Heart left ventricle (tissue), 16 donors: Measurements from ENCODE around the gene EPHB1. TPM values are rescaled to one million over a fixed set of nuclear protein-coding genes. Genes with fewer than 3 reads are reported as not detected.
"Not testable (repeated sequence)": the region's sequence is repeated elsewhere in the genome, so short reads cannot be mapped to it uniquely, and the experiment has no call there.

Experiments used
- ATAC-seq, 4 donors: fragments of 200-7000 bp; cut with Tn5 transposase; one replicate each; pipeline ENCODE4 v1.9.1; 2020 to 2022; ENCODE audit warnings: moderate library complexity in 4 of 4, mild to moderate bottlenecking in 3 of 4, moderate number of reproducible peaks in 1 of 4
- DNase-seq, 5 donors: peaks; one replicate each; pipeline ENCODE4 v3.0.0-alpha.2; 2020
- H3K27ac ChIP-seq, 12 donors: fragments of 200-600 bp; sonication (generic) in 4 of 12; one replicate each; pipeline versions ENCODE4 v1.5.0 to v1.8.0; 2016 to 2022; ENCODE audit warnings: mild to moderate bottlenecking in 2 of 12
- H3K27me3 ChIP-seq, 9 donors: fragments of 200-600 bp; sonication (generic) in 2 of 9; one replicate each; pipeline versions ENCODE4 v1.5.1 to v1.8.0; 2016 to 2022; ENCODE audit warnings: mild to moderate bottlenecking in 3 of 9
- H3K36me3 ChIP-seq, 9 donors: fragments of 200-600 bp; sonication (generic) in 2 of 9; one replicate each; pipeline versions ENCODE4 v1.5.0 to v1.8.0; 2018 to 2022; ENCODE audit warnings: mild to moderate bottlenecking in 2 of 9
- H3K4me1 ChIP-seq, 12 donors: fragments of 200-600 bp; sonication (generic) in 4 of 12; one replicate each; pipeline versions ENCODE4 v1.5.0 to v1.8.0; 2016 to 2022; ENCODE audit warnings: mild to moderate bottlenecking in 3 of 12
- H3K4me3 ChIP-seq, 12 donors: fragments of 200-600 bp; sonication (generic) in 4 of 12; one replicate each; pipeline versions ENCODE4 v1.5.0 to v1.8.0; 2017 to 2022; ENCODE audit warnings: mild to moderate bottlenecking in 9 of 12, moderate library complexity in 4 of 12
- H3K9me3 ChIP-seq, 12 donors: fragments of 200-600 bp; sonication (generic) in 4 of 12; one replicate each; pipeline versions ENCODE4 v1.5.0 to v1.8.0; 2016 to 2022; ENCODE audit warnings: mild to moderate bottlenecking in 1 of 12
- CTCF ChIP-seq, 12 donors: fragments of 200-600 bp; sonication (generic) in 4 of 12; IDR thresholded peaks; one replicate each; pipeline versions ENCODE4 v1.5.0 to v1.8.0; 2018 to 2022; ENCODE audit warnings: antibody characterized with exemption in 12 of 12, mild to moderate bottlenecking in 5 of 12
- POLR2A ChIP-seq, 2 donors: fragments of 450-650 bp; IDR thresholded peaks; one replicate each; pipeline ENCODE4 v1.6.1; 2017; ENCODE audit warnings: antibody characterized with exemption in 2 of 2, mild to moderate bottlenecking in 2 of 2, moderate library complexity in 2 of 2
- WGBS, 4 donors: extraction: QIAGEN DNeasy Blood & Tissue Kit in 2 of 4; methylation state at CpG; one replicate each; pipeline versions ENCODE4 v1.1.5 to v1.1.7; 2013 to 2018; 5-methylcytosine and 5-hydroxymethylcytosine counted together
- intact Hi-C, 10 donors: fragments of 100-400 bp; cut with DNase I; formaldehyde crosslinking; loops; one replicate each; pipeline versions ENCODE4 v1.11.1 to v1.14.2; 2022
- polyA plus RNA-seq, 2 donors: library from polyadenylated mRNA; stranded (reverse); fragments of 200-250 nt; gene quantifications; one replicate each; pipeline ENCODE4 v1.2.3, GENCODE V29; 2013
- total RNA-seq, 9 donors: library from RNA; depleted of rRNA in 2 of 9; stranded (reverse); fragments of >200 nt in 2 of 9; fragmentation: NEBNext Ultra II Directional in 3 of 9; extraction: Animal tissue kit (Norgen Biotek cat#: 25700) in 3 of 9; gene quantifications; one replicate each; pipeline versions ENCODE4 v1.1.0 to v1.2.4, GENCODE V29; 2016 to 2023
- donor health status: ischemic (EF 13 %, LVEDD 7.1; RV severe dilation, severe dysfunction).
- donor health status: healthy with polysubstance abuse.
- donor health status: DM: no; HTN: yes; CAD: no.
- donor health status: DM: no; HTN: no; CAD: no.
- donor health status: ischemic (EF 25% LVEDD 6.9; RV normal size, moderate dysfunction).
- donor health status: ischemic (EF 25% LVEDD 5.7; RV mildly dilated, moderate dysfunction).
- donor health status: healthy.
- donor health status: DM: yes; HTN: yes; CAD: no.
- donor health status: ischemic (EF 35%, LVEDD 5.7; RV mildly dilated, moderate dysfunction).
- donor health status: nonischemic (EF 11% LVEDD 7.7; RV severe dilation, severe dysfunction).
- donor health status: DM: yes; HTN: yes; CAD: no.
- donor health status: PGD.
- donor health status: ischemic (EF 29% LVEDD 5.4; RV normal size, mild dysfunction).
- donor health status: nonischemic (EF 23%, LVEDD 6.1; RV moderate dilation, normal function).

EPHB1 gene
- total and polyA plus RNA-seq, 11 donors, result 0.31 to 2.2 (median 1.1) TPM

GRCh38 chr3:135034891-135035440, 239.9 kb downstream of the EPHB1 start:
- Histone ChIP-seq H3K36me3 (no peaks in the 10 kb centered on the region), H3K9me3 (no peaks in the 10 kb centered on the region), H3K4me1 (peaks cover 0 to 8% (median 0%) of the 10 kb centered on the region in 12 donors), H3K27me3 (peaks cover 0 to 39% (median 3%) of the 10 kb centered on the region in 9 donors), H3K4me3 (no peak overlapping the region), H3K27ac (no peak overlapping the region)
- whole genome bisulfite sequencing, 4 donors, result 78 to 86% (median 83%) methylated on average over 6 of the region's 6 CpGs
- intact Hi-C loops, result no loop called here
- no peak for ATAC-seq
- no peak for TF ChIP-seq POLR2A (IDR thresholded peaks at IDR 0.05)
- no peak for TF ChIP-seq CTCF (IDR thresholded peaks at IDR 0.05)
- DNase-seq, result no peak

GRCh38 chr3:135038186-135038585, 243.1 kb downstream of the EPHB1 start:
- ATAC-seq (no peak), DNase-seq (no peak)
- Histone ChIP-seq H3K27ac (no peak overlapping the region), H3K27me3 (peaks cover 0 to 14% (median 0%) of the 10 kb centered on the region in 9 donors), H3K4me1 (peaks cover 0 to 8% (median 0%) of the 10 kb centered on the region in 12 donors), H3K9me3 (no peaks in the 10 kb centered on the region), H3K4me3 (no peak overlapping the region), H3K36me3 (no peaks in the 10 kb centered on the region)
- WGBS, 4 donors, result 77 to 79% (median 79%) methylated on average over 5 of the region's 5 CpGs
- intact Hi-C loops, result no loop called here
- TF ChIP-seq POLR2A (IDR thresholded peaks at IDR 0.05), result no peak
- no peak for TF ChIP-seq CTCF (IDR thresholded peaks at IDR 0.05)

GRCh38 chr3:135039536-135039935, 244.5 kb downstream of the EPHB1 start:
- H3K4me1 ChIP-seq, intact Hi-C loops, H3K9me3 ChIP-seq, H3K27ac ChIP-seq, DNase-seq, H3K36me3 ChIP-seq, ATAC-seq, H3K4me3 ChIP-seq, H3K27me3 ChIP-seq: not testable (repeated sequence)
- WGBS, 4 donors, result 89 to 100% (median 96%) methylated on average over 1 to 22 of the region's 22 CpGs

GRCh38 chr3:135040321-135041240, 245.5 kb downstream of the EPHB1 start:
- DNase-seq (no peak), ATAC-seq (no peak)
- Histone ChIP-seq H3K27ac (no peak overlapping the region), H3K4me3 (no peak overlapping the region), H3K27me3 (no peaks in the 10 kb centered on the region), H3K9me3 (no peaks in the 10 kb centered on the region), H3K36me3 (no peaks in the 10 kb centered on the region), H3K4me1 (peaks cover 0 to 8% (median 0%) of the 10 kb centered on the region in 12 donors)
- TF ChIP-seq POLR2A (IDR thresholded peaks at IDR 0.05) (no peak), CTCF (IDR thresholded peaks at IDR 0.05) (no peak)
- 83 to 89% (median 87%) methylated on average over 8 of the region's 8 CpGs for WGBS, 4 donors
- intact Hi-C loops, result no loop called here
